Fibroblast of the aortic adventitia (primary cell): ENCODE results near the gene CNIH3. TPM values are rescaled to one million over a fixed set of nuclear protein-coding genes. Genes with fewer than 3 reads are reported as not detected.

Experiments
- DNase-seq: peaks from one replicate; pipeline ENCODE4 v3.0.0-alpha.2; 2010; ENCODE audit warnings: low read depth
- H3K4me3 ChIP-seq: 2 replicates; pipeline ENCODE4 v1.5.1; 2011; ENCODE audit warnings: low read depth, mild to moderate bottlenecking, control low read depth, low read length, moderate library complexity
- CTCF ChIP-seq: IDR thresholded peaks from 2 replicates; pipeline ENCODE4 v1.5.1; 2011; ENCODE audit warnings: mild to moderate bottlenecking, low read length, control low read depth, inconsistent platforms; ENCODE audit not compliant: insufficient read depth
- total RNA-seq: library from RNA; depleted of rRNA; stranded (reverse); fragments of >200 nt; gene quantifications from 2 replicates; pipeline ENCODE4 v1.2.3, GENCODE V29; 2012; ENCODE audit warnings: low replicate concordance

CNIH3 gene
- total RNA-seq, 1 donor, result 31.5 TPM

- no peak for TF ChIP-seq CTCF
- no peak for DNase-seq
- no peak overlapping the region for H3K4me3 ChIP-seq
Observed at GRCh38 chr1:224585051-224585450, 31.1 kb upstream of the CNIH3 start.

- TF ChIP-seq CTCF, result no peak
- H3K4me3 ChIP-seq, result no peak overlapping the region
- DNase-seq, result no peak
Observed at GRCh38 chr1:224587051-224587450, 29.1 kb upstream of the CNIH3 start.

GRCh38 chr1:224588515-224588914 is 27.6 kb upstream of the CNIH3 start:
- H3K4me3 ChIP-seq, result no peak overlapping the region
- DNase-seq, result no peak
- TF ChIP-seq CTCF, result no peak

GRCh38 chr1:224589006-224589405 is 27.1 kb upstream of the CNIH3 start:
- DNase-seq, result no peak
- no peak for TF ChIP-seq CTCF
- H3K4me3 ChIP-seq, result no peak overlapping the region

- DNase-seq, result no peak
- no peak for TF ChIP-seq CTCF
- no peak overlapping the region for H3K4me3 ChIP-seq
Observed at GRCh38 chr1:224591326-224591725, 24.8 kb upstream of the CNIH3 start.

GRCh38 chr1:224592636-224593582 is 23.2 kb upstream of the CNIH3 start:
- peak; percentile 84 for DNase-seq
- no peak for TF ChIP-seq CTCF
- no peak overlapping the region for H3K4me3 ChIP-seq
